AG09319 (cell line): ENCODE results near the gene GPHN.
"Not testable (repeated sequence)": the region's sequence is repeated elsewhere in the genome, so short reads cannot be mapped to it uniquely, and the experiment has no call there.

Experiments used
- DNase-seq: peaks from one replicate; pipeline ENCODE4 v3.0.0-alpha.2; 2010; ENCODE audit warnings: low read depth; ENCODE audit errors: extremely low read depth
- TF ChIP-seq, protein P1 (sequence below): IDR thresholded peaks from 2 replicates; pipeline ENCODE4 v1.5.1; 2011; ENCODE audit warnings: low read depth, mild to moderate bottlenecking, inconsistent platforms, low read length, moderate library complexity

Gene GPHN

DNA sequence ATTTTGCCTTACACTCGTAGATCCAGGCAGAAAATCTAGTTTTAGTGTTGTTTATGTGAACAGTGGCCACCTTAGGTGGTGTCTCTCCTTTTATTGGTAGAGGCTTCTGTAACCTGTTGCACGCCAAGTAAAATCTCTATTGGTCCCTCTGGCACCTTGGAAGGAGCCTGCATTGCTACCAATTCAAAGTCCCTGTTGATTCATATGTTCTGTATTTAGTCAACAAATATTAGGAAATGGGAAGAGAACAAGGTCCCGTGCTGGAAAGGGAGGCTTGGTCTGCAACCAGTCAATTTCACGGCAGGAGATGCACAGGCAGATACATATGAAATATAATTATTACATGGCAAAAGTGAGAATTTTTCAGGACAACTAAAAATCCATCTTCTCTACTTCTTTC, 6.4 kb upstream of the GPHN start:
- TF ChIP-seq, protein P1, sequence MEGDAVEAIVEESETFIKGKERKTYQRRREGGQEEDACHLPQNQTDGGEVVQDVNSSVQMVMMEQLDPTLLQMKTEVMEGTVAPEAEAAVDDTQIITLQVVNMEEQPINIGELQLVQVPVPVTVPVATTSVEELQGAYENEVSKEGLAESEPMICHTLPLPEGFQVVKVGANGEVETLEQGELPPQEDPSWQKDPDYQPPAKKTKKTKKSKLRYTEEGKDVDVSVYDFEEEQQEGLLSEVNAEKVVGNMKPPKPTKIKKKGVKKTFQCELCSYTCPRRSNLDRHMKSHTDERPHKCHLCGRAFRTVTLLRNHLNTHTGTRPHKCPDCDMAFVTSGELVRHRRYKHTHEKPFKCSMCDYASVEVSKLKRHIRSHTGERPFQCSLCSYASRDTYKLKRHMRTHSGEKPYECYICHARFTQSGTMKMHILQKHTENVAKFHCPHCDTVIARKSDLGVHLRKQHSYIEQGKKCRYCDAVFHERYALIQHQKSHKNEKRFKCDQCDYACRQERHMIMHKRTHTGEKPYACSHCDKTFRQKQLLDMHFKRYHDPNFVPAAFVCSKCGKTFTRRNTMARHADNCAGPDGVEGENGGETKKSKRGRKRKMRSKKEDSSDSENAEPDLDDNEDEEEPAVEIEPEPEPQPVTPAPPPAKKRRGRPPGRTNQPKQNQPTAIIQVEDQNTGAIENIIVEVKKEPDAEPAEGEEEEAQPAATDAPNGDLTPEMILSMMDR, result no peak
- no peak for DNase-seq

DNA sequence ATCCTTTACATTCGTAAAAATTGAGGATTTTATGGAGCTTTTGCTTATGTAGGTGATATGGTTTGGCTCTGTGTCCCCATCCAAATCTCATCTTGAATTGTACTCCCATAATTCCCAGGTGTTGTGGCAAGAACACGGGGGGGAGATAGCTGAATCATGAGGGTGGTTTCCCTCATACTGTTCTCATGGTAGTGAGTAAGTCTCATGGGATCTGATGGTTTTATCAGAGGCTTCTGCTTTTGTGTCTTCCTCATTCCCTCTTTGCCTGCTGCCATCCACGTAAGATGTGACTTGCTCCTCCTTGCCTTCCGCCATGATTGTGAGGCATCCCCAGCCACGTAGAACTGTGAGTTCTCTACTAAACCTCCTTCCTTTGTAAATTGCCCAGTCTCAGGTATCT, 5.1 kb upstream of the GPHN start:
- not testable (repeated sequence) for DNase-seq

DNA sequence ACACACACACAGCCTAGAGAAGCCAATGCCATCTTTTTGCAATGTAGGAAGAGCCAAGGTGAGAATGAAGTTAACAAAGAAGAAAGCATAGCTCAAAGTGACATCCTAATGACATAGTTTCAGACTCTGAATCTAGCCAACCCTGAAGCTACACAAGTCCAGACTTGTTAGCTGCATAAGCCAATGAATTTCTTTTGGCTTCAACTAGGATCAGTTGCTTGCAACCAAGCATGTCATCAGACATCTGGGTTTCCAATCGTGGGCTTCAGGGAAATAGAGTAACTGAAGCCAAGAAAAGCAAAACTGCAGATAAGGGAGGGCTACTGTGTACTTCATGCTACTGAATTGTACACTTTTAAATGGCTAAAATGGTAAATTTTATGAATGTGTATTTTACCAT, 4.4 kb upstream of the GPHN start:
- TF ChIP-seq, protein P1, result no peak

DNA sequence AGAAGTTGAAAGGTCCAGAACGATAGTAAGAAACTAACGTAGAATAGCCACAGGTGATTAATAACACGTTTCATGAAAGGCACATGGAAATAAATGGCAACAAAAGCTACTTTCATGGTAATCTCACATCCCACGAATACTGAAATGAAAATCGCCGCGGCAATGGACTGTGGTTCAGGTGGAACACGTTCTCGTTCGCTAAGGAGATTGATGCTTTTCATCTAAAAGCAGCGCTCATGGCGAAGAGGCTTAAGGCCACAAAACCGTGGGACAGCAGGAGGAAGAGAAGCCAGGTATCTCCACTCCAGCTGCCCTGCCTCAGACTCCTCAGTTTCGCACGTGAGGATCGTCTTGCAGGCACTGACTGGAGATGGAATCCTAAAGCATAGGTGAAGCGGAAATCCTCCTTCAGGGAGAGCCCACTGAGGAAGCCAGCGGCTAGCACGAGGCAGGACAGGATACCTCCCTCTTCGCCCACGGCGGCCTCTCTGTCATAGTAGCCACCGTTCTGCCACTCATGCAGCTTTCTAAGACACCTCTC, 696 bp upstream of the GPHN start:
- no peak for DNase-seq

More for the DNA sequence above, 4.4 kb upstream of the GPHN start:
- peak; percentile 20 for DNase-seq

DNA sequence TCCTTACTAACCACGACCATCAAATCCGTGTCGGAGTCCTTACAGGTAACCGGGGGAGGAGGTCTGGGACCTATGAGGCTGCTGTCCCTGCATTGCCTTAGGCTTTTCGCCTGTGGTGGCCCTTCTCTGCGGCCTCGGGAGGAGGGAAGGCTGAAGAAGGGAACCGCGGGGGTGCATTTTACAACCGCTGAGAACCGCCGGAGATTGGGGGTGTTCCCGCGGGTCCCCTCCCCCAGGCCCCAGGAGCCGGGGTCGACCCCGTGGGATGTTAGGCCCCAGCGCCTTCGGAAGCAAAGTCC, 549 bp downstream of the GPHN start:
- no peak for DNase-seq
- TF ChIP-seq, protein P1, result no peak

More for the DNA sequence above, 696 bp upstream of the GPHN start:
- TF ChIP-seq, protein P1, result no peak

DNA sequence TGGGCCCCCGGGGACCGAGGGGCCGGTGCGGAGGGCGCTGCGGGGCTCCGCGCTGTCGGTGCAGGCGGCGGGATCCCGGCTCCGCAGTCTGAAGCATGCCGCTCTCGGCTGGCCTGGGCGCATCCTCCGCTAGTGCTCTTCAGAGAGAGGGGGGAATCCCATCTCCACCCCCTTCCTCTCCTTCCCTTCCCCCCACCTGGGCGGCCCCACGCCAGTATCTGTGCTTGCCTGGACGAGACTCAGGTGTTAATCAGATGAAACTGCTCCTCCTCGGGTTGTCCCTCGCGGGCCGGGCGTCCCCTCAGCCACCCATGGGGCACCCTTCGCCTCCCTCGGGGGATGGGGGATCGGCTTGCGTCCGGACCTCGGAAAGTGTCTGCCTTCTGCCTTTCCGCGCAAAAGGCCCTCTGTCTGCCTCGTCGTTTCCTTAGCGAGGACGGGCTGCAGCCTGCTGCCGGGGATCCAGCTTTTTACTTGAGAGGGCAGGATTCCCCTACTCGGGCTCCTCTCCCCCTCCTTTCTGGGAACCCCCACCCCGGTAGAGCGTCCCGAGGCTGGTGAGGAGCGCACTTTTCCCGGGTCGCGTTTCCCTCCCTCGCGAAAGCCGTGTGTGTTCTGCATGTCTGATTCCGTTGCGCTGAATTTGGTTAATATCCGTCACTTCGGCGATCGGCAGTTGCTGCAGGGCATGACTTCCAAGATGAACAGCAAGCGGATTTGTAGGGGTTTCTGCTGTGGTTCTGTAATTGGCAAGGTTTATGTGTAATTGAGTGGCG, 1.1 kb downstream of the GPHN start:
- DNase-seq, result no peak
- TF ChIP-seq, protein P1, result no peak

DNA sequence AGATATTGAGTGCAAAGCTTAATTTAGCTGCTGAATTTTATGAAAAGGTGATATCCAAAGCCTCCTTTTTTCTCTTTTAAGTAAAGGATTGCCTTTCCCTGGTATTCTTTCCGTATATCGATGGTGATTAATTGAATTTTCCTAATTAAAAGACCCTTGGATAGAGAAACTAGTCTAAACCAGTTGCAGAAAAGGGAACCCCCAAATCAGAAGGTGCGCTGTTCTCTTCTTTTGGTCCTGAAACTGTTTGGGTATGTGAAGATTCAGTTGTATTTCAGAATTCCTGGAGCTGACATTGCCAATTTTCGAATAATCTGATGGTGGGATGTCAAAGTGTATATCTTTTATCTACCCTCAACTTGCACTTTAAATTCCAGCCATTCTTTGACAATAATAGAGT, 1.9 kb downstream of the GPHN start:
- TF ChIP-seq, protein P1, result no peak
- no peak for DNase-seq

DNA sequence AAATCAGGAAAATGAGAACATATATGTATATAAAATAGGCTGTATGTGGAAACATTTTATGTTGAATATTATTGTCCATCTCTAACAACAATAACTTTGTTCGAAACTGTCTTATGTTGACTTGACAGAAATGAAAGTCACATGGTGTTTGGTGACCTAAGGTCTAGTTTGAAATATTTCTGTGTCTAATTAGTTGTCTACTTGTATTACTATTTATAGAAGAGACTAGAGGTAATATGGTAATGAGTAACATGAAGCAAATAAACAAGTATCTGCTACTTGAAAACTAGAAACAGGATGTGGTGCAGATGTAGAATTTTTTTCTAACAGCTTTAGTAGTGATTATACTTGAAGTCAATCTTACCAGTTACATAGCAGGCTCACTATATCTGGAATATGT, 3.9 kb downstream of the GPHN start:
- TF ChIP-seq, protein P1, result no peak
- no peak for DNase-seq
